Astrocyte of the cerebellum (primary cell): ENCODE measurements around the gene TBC1D8.

Experiments
- DNase-seq: peaks from one replicate; pipeline ENCODE4 v3.0.0-alpha.2; 2011; ENCODE audit warnings: low read depth
- H3K4me3 ChIP-seq: 2 replicates; pipeline ENCODE4 v1.5.1; 2011; ENCODE audit warnings: mild to moderate bottlenecking, low read depth, low read length, moderate library complexity
- in situ Hi-C: cut with HindIII; loops from 2 replicates; pipeline ENCODE4 v1.10.0; 2017; ENCODE audit warnings: low sequenced_read_pairs
- TF ChIP-seq, protein P1 (sequence below): IDR thresholded peaks from 2 replicates; pipeline ENCODE4 v1.5.1; 2012; ENCODE audit warnings: low read length, low read depth, moderate library complexity, mild to moderate bottlenecking; ENCODE audit errors: missing control alignments

Gene TBC1D8

DNA sequence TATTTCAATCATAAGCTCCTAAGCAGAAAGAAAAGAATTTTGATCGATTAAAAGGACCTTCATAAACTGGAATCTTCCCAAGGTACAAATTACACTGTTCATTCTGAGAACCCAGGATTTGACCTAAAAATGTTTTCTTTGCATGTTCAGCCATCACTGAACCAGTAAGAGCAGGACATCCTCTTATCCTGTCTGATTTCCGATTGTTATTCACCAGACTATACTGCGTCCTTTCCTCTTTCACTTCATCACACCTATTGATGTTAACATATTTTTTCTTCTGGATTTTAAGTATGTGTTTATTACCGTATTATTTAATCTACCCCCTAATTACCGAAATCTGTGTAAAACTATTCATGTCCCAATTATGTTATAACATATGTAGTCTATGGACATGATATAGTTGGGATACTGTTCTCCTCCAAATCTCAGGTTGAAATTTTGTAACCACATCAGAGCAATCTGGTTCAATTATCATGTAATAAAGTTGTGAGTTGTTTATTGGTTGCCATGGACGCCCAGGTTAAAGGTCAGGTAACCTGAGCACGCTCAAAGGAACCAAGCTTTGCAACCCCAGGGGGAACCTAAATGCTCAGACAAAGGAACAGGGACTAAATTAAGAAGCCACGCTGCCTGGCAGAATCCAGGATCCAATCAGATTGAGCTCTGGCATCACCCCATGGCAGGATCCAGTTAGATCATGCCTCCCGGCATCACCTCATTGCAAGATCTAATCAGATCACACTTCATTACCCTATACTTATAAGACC is 11.6 kb upstream of the TBC1D8 start:
- no peak for DNase-seq
- TF ChIP-seq, protein P1, sequence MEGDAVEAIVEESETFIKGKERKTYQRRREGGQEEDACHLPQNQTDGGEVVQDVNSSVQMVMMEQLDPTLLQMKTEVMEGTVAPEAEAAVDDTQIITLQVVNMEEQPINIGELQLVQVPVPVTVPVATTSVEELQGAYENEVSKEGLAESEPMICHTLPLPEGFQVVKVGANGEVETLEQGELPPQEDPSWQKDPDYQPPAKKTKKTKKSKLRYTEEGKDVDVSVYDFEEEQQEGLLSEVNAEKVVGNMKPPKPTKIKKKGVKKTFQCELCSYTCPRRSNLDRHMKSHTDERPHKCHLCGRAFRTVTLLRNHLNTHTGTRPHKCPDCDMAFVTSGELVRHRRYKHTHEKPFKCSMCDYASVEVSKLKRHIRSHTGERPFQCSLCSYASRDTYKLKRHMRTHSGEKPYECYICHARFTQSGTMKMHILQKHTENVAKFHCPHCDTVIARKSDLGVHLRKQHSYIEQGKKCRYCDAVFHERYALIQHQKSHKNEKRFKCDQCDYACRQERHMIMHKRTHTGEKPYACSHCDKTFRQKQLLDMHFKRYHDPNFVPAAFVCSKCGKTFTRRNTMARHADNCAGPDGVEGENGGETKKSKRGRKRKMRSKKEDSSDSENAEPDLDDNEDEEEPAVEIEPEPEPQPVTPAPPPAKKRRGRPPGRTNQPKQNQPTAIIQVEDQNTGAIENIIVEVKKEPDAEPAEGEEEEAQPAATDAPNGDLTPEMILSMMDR: no peak
- in situ Hi-C loops: no loop called here
- no peak overlapping the region for H3K4me3 ChIP-seq

DNA sequence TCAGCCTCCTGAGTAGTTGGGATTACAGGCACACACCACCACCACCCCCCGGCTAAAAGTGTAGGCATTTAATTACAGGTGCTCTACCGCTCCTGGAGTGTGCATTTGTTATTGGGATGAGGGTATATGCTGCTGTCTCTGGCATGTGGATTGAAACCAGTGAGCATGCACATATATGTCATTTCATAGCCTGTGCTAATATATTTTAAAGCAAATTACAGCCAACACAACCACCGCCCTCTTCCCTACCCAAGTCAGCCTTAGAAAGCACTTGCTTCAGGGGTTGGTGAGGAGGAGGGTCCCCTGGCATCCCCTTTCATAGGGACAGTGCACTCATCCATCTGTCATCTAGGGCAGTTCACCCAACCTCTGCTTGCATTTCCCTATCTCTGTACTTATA is 10.5 kb upstream of the TBC1D8 start:
- no peak overlapping the region for H3K4me3 ChIP-seq
- TF ChIP-seq, protein P1: no peak
- DNase-seq: no peak
- in situ Hi-C loops: no loop called here

DNA sequence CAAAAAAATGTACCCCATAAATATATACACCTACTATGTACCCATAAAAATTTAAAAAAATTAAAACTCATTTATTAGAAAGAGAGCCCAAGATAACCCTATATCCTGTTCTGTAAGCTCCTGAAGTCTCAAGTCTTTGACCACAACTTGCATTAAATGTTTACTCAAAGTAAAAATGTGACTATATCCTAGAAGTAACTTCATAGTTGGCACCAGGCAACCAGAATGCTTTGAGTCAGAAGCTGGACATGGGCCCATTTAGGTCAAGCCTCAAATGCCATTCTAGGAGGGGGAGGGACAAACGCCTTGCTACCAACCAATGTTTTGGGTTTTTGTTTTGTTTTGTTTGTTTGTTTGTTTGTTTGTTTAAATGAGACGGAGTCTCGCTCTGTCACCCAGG is 9.3 kb upstream of the TBC1D8 start:
- in situ Hi-C loops: no loop called here
- H3K4me3 ChIP-seq: no peak overlapping the region
- no peak for DNase-seq
- TF ChIP-seq, protein P1: no peak

DNA sequence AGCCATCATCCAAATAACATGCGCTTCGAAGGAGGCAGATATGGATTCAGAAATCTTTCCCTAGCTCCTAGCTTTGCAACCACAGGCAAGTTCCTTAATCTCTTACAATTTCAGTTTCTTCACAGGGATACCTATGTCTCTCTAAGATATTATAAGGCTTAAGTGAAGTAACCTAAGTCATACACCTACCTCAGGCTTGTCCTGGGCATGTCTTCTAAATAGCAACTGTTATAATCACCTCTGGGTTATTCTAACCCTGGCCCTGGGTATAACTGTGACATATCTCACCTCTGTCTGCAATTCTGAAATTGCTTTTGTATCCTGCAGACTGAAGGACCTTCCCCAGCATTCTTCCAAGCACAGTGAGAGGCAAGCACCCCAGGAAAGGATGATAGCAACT is 8.3 kb upstream of the TBC1D8 start:
- TF ChIP-seq, protein P1: no peak
- no peak for DNase-seq
- in situ Hi-C loops: no loop called here
- no peak overlapping the region for H3K4me3 ChIP-seq

DNA sequence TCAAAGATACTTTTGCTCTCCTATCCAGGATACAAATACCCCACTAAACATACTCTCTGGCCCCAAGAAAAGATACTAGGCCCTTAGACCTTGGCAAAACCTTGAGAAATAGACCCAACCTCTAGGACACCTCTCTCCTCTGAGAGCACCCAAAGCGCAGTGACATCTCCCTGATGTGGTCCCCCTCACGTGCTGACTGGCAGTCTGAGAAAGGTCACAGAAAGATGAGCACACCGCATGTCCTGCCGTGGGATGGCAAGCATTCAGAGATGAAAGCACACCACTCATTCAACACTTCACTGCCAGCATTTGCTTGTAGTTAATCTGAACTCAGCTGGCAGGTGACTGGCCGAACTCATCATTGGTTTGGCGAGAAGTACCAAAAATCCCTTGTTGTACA is 6.1 kb upstream of the TBC1D8 start:
- no peak overlapping the region for H3K4me3 ChIP-seq
- no peak for DNase-seq
- in situ Hi-C loops: no loop called here
- TF ChIP-seq, protein P1: no peak

DNA sequence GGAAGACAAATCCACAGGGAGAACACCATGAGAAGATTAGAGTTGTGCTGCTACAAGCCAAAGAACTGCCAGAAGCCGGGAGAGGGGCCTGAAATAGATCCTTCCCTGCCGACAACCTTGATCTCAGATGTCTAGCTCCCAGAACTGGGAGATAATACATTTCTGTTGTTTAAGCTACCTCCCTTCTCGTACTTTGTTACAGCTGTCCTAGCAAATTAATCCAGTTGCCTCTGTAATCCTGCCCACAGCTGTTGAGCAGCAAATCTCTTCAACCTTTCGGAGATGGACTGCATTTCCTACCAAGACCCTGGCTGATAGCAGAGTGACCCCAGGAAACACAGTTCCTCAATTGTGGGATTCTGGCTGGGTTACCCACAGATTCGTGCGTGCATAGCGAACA is 2.6 kb upstream of the TBC1D8 start:
- TF ChIP-seq, protein P1: no peak
- no peak for DNase-seq
- in situ Hi-C loops: no loop called here
- H3K4me3 ChIP-seq: no peak overlapping the region
